WTC11 (cell line): Measurements from ENCODE around the gene ZNF800. TPM values are rescaled to one million over a fixed set of nuclear protein-coding genes. Genes with fewer than 3 reads are reported as not detected.
"Not testable (repeated sequence)": the region's sequence is repeated elsewhere in the genome, so short reads cannot be mapped to it uniquely, and the experiment has no call there.

Source experiments
- ATAC-seq: fragments of 200-7000 bp; cut with Tn5 transposase; 2 replicates; pipeline ENCODE4 v1.10.0; 2021; ENCODE audit warnings: mild to moderate bottlenecking, moderate library complexity
- CTCF ChIA-PET: fragments of 300-600 bp; sonication (Branson Sonifier 250); formaldehyde crosslinking; loops from one replicate; lab custom pipeline; 2021; ENCODE audit warnings: antibody characterized with exemption; lab: Charles Lee
- POLR2A ChIA-PET: fragments of 350-600 bp; sonication (Branson Sonifier 250); formaldehyde crosslinking; loops from one replicate; lab custom pipeline; 2021; ENCODE audit warnings: antibody characterized with exemption; lab: Charles Lee
- DNase-seq: peaks from one replicate; pipeline ENCODE4 v3.0.0; 2021; ENCODE audit warnings: low spot score
- H3K27ac Mint-ChIP-seq: 2 replicates; pipeline ENCODE4 v1.8.0; 2021; ENCODE audit warnings: mixed read lengths
- H3K27me3 Mint-ChIP-seq: 2 replicates; pipeline ENCODE4 v1.8.0; 2021; ENCODE audit warnings: low read depth, mild to moderate bottlenecking, moderate library complexity, mixed read lengths
- H3K36me3 Mint-ChIP-seq: 2 replicates; pipeline ENCODE4 v1.8.0; 2021; ENCODE audit warnings: mixed read lengths
- H3K4me1 Mint-ChIP-seq: 2 replicates; pipeline ENCODE4 v1.8.0; 2022; ENCODE audit warnings: mixed read lengths
- H3K4me3 Mint-ChIP-seq: 2 replicates; pipeline ENCODE4 v1.8.0; 2021; ENCODE audit warnings: mild to moderate bottlenecking, moderate library complexity, mixed read lengths
- H3K9me3 Mint-ChIP-seq: 2 replicates; pipeline ENCODE4 v1.8.0; 2021; ENCODE audit warnings: mixed read lengths
- ATF2 ChIP-seq: sonication (generic); formaldehyde crosslinking; IDR thresholded peaks from 2 replicates; pipeline ENCODE4 v1.8.1; 2022; ENCODE audit warnings: low read depth, missing genetic modification reagents, borderline replicate concordance
- ATF6 ChIP-seq: sonication (generic); formaldehyde crosslinking; IDR thresholded peaks from 2 replicates; pipeline ENCODE4 v1.8.1; 2023; ENCODE audit warnings: mild to moderate bottlenecking, missing genetic modification reagents
- FOXJ3 ChIP-seq: sonication (generic); formaldehyde crosslinking; IDR thresholded peaks from 2 replicates; pipeline ENCODE4 v1.9.0; 2021; ENCODE audit warnings: missing genetic modification reagents, mild to moderate bottlenecking, borderline replicate concordance
- FOXP4 ChIP-seq: sonication (generic); formaldehyde crosslinking; IDR thresholded peaks from 2 replicates; pipeline ENCODE4 v1.8.0; 2022; ENCODE audit warnings: mild to moderate bottlenecking, missing genetic modification reagents
- GABPB1 ChIP-seq: sonication (generic); formaldehyde crosslinking; IDR thresholded peaks from 2 replicates; pipeline ENCODE4 v1.8.1; 2023; ENCODE audit warnings: mild to moderate bottlenecking, missing genetic modification reagents
- MYBL2 ChIP-seq: sonication (generic); formaldehyde crosslinking; IDR thresholded peaks from 2 replicates; pipeline ENCODE4 v1.8.1; 2023; ENCODE audit warnings: mild to moderate bottlenecking, moderate library complexity, missing genetic modification reagents
- NFATC4 ChIP-seq: fragments of 250-450 bp; sonication (Bioruptor Pico); IDR thresholded peaks from 2 replicates; pipeline ENCODE4 v1.9.0; 2021; ENCODE audit warnings: mild to moderate bottlenecking
- NR2C2 ChIP-seq: sonication (generic); formaldehyde crosslinking; IDR thresholded peaks from 2 replicates; pipeline ENCODE4 v1.8.0; 2022; ENCODE audit warnings: mild to moderate bottlenecking, missing genetic modification reagents
- RELA ChIP-seq: sonication (generic); formaldehyde crosslinking; IDR thresholded peaks from 2 replicates; pipeline ENCODE4 v1.8.1; 2022; ENCODE audit warnings: missing genetic modification reagents, mild to moderate bottlenecking, borderline replicate concordance
- SMAD3 ChIP-seq: sonication (generic); formaldehyde crosslinking; IDR thresholded peaks from 2 replicates; pipeline ENCODE4 v1.8.0; 2022; ENCODE audit warnings: missing genetic modification reagents, mild to moderate bottlenecking, borderline replicate concordance
- SP1 ChIP-seq: sonication (generic); formaldehyde crosslinking; conservative IDR thresholded peaks from 2 replicates; pipeline ENCODE4 v1.8.1; 2022; ENCODE audit warnings: missing genetic modification reagents
- STAT6 ChIP-seq: sonication (generic); formaldehyde crosslinking; conservative IDR thresholded peaks from 2 replicates; pipeline ENCODE4 v1.8.1; 2023; ENCODE audit warnings: mild to moderate bottlenecking, low read depth, missing genetic modification reagents, moderate library complexity
- TEAD1 ChIP-seq: sonication (generic); formaldehyde crosslinking; IDR thresholded peaks from 2 replicates; pipeline ENCODE4 v1.8.0; 2022; ENCODE audit warnings: mild to moderate bottlenecking, missing genetic modification reagents
- ZBTB21 ChIP-seq: sonication (generic); formaldehyde crosslinking; IDR thresholded peaks from 2 replicates; pipeline ENCODE4 v1.8.1; 2023; ENCODE audit warnings: mild to moderate bottlenecking, missing genetic modification reagents, borderline replicate concordance
- ZBTB43 ChIP-seq: sonication (generic); formaldehyde crosslinking; IDR thresholded peaks from 2 replicates; pipeline ENCODE4 v1.8.1; 2023; ENCODE audit warnings: mild to moderate bottlenecking, missing genetic modification reagents
- ZNF396 ChIP-seq: fragments of 250-450 bp; sonication (Bioruptor Pico); IDR thresholded peaks from 2 replicates; pipeline ENCODE4 v1.8.0; 2021; ENCODE audit warnings: mild to moderate bottlenecking, moderate library complexity, borderline replicate concordance
- ZNF416 ChIP-seq: fragments of 250-450 bp; sonication (Bioruptor Pico); IDR thresholded peaks from 2 replicates; pipeline ENCODE4 v1.9.0; 2021; ENCODE audit warnings: mild to moderate bottlenecking, inconsistent platforms
- ZNF671 ChIP-seq: fragments of 250-450 bp; sonication (Bioruptor Pico); IDR thresholded peaks from 2 replicates; pipeline ENCODE4 v1.8.0; 2021; ENCODE audit warnings: mild to moderate bottlenecking
- total RNA-seq: library from RNA; stranded (reverse); gene quantifications from 3 replicates; pipeline ENCODE4 v1.2.3, GENCODE V29; 2021

Gene ZNF800
- total RNA-seq, 1 experiment from 2014 or later, result 5.7 TPM

GRCh38 chr7:127437837-127438236 lies 45.3 kb upstream of the ZNF800 start (continued):
- TF ChIP-seq ZBTB43 (CRISPR knock-in tag) (no peak), TEAD1 (no peak), ATF2 (CRISPR knock-in tag) (no peak), ZNF396 (no peak), NFATC4 (CRISPR knock-in tag) (no peak)
- TF ChIP-seq, all 79 proteins: peak for 0

GRCh38 chr7:127437241-127437640 lies 44.7 kb upstream of the ZNF800 start:
- peaks cover 5% of the 10 kb centered on the region for H3K4me1 Mint-ChIP-seq
- peaks cover 14% of the 10 kb centered on the region for H3K27me3 Mint-ChIP-seq
- no peak for TF ChIP-seq ATF6 (CRISPR knock-in tag)
- TF ChIP-seq ZBTB43 (CRISPR knock-in tag), result no peak
- no peak for TF ChIP-seq NR2C2 (CRISPR knock-in tag)
- no peak for TF ChIP-seq FOXJ3
- no peak for TF ChIP-seq ZNF416 (CRISPR knock-in tag)
- no peak for TF ChIP-seq SP1 (CRISPR knock-in tag)
- TF ChIP-seq NFATC4 (CRISPR knock-in tag), result no peak
- no peak for TF ChIP-seq SMAD3 (CRISPR knock-in tag)
- no peak for TF ChIP-seq ZNF671
- TF ChIP-seq FOXP4 (CRISPR knock-in tag), result no peak
- no peak for TF ChIP-seq ZBTB21 (CRISPR knock-in tag)
- TF ChIP-seq GABPB1, result no peak
- no peak for TF ChIP-seq RELA
- no peak for TF ChIP-seq MYBL2 (CRISPR knock-in tag)
- no peak for TF ChIP-seq ZNF396
- no peak for TF ChIP-seq STAT6 (CRISPR knock-in tag)
- TF ChIP-seq, all 79 proteins: peak for 0
- no peak overlapping the region for H3K4me3 Mint-ChIP-seq
- CTCF ChIA-PET, result no interaction called here
- no peaks in the 10 kb centered on the region for H3K36me3 Mint-ChIP-seq
- DNase-seq (no peak), ATAC-seq (no peak)
- H3K27ac Mint-ChIP-seq, result no peak overlapping the region
- POLR2A ChIA-PET, result no interaction called here
- no peaks in the 10 kb centered on the region for H3K9me3 Mint-ChIP-seq

GRCh38 chr7:127429281-127429680 lies 36.8 kb upstream of the ZNF800 start:
- H3K9me3 Mint-ChIP-seq, H3K4me1 Mint-ChIP-seq, POLR2A ChIA-PET, H3K4me3 Mint-ChIP-seq, H3K36me3 Mint-ChIP-seq, ATAC-seq, H3K27ac Mint-ChIP-seq, DNase-seq, CTCF ChIA-PET: not testable (repeated sequence)
- peaks cover 44% of the 10 kb centered on the region for H3K27me3 Mint-ChIP-seq
